Left lung (tissue), 10 donors: Measurements from ENCODE around the gene TBC1D9. TPM values are rescaled to one million over a fixed set of nuclear protein-coding genes. Genes with fewer than 3 reads are reported as not detected.
A peak's percentile ranks its signal among the peaks of the same experiment; 100 is the strongest.

Experiments
- ATAC-seq: fragments of 200-7000 bp; cut with Tn5 transposase; one replicate; pipeline ENCODE4 v1.9.1; 2020; ENCODE audit warnings: moderate library complexity
- DNase-seq, 4 donors: peaks; one replicate each; pipeline ENCODE4 v3.0.0-alpha.2; 2013 to 2020
- H3K27ac ChIP-seq, 2 donors: fragments of 200-600 bp; sonication (generic) in 1 of 2; one replicate each; pipeline versions ENCODE4 v1.5.0 to v1.8.0; 2020 to 2021
- H3K27me3 ChIP-seq, 2 donors: fragments of 200-600 bp; sonication (generic) in 1 of 2; one replicate each; pipeline versions ENCODE4 v1.5.0 to v1.8.0; 2020 to 2021
- H3K36me3 ChIP-seq, 2 donors: fragments of 200-600 bp; sonication (generic) in 1 of 2; one replicate each; pipeline versions ENCODE4 v1.5.0 to v1.8.0; 2020 to 2021
- H3K4me1 ChIP-seq, 2 donors: fragments of 200-600 bp; one replicate each; pipeline ENCODE4 v1.8.0; 2021
- H3K4me3 ChIP-seq, 2 donors: fragments of 200-600 bp; sonication (generic) in 1 of 2; one replicate each; pipeline versions ENCODE4 v1.5.0 to v1.8.0; 2020 to 2021; ENCODE audit warnings: mild to moderate bottlenecking in 1 of 2
- H3K9me3 ChIP-seq, 2 donors: fragments of 200-600 bp; sonication (generic) in 1 of 2; one replicate each; pipeline versions ENCODE4 v1.5.0 to v1.8.0; 2020 to 2021
- intact Hi-C, 2 donors: fragments of 100-400 bp; cut with DNase I; formaldehyde crosslinking; loops; one replicate each; pipeline versions ENCODE4 v1.11.2 to v1.14.2; 2022
- polyA plus RNA-seq, 6 donors: library from polyadenylated mRNA; unstranded; fragments of 120-200 nt; gene quantifications; one replicate each; pipeline ENCODE4 v1.2.1, GENCODE V29; 2013; ENCODE audit not compliant: insufficient read length in 6 of 6
- total RNA-seq, 2 donors: library from RNA; stranded (reverse); fragmentation: NEBNext Ultra II Directional; extraction: Animal tissue kit (Norgen Biotek cat#: 25700); gene quantifications; one replicate each; pipeline ENCODE4 v1.2.1, GENCODE V29; 2021
- TF ChIP-seq, protein P1 (sequence below), 2 donors: fragments of 200-600 bp; sonication (generic) in 1 of 2; IDR thresholded peaks; one replicate each; pipeline versions ENCODE4 v1.5.0 to v1.8.0; 2021; ENCODE audit warnings: antibody characterized with exemption in 2 of 2
- donor health status: DM: no; HTN: yes; CAD: no.
- donor health status: DM: no; HTN: no; CAD: no.

The TBC1D9 gene
- total and polyA plus RNA-seq, 8 donors: 27.7 to 35.7 (median 32.3) TPM

DNA sequence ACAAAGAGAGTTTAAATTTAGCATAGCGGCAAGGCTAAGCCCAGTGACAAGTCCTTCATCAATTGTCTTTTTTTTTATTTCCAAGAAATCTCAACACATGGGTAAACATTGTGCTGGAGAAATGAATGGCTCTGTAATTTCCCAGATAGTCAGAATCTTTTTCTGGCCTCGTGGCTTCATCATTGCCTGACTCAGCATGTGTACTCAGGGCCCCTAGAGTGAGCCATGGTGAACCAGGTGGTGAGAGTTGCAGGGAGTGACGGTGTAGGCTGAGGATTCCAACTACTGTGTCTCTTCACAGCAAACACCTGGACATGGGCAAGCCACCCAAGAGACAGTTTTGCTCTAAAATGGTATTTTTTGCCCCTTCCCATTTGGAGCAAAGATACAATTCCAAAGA, 144.3 kb downstream of the TBC1D9 start:
- Histone ChIP-seq H3K9me3 (no peaks in the 10 kb centered on the region), H3K36me3 (no peaks in the 10 kb centered on the region), H3K4me3 (no peak overlapping the region), H3K27me3 (no peaks in the 10 kb centered on the region), H3K27ac (no peak overlapping the region), H3K4me1 (peaks cover 0 to 5% of the 10 kb centered on the region in 2 donors)
- DNase-seq: no peak
- TF ChIP-seq, protein P1, sequence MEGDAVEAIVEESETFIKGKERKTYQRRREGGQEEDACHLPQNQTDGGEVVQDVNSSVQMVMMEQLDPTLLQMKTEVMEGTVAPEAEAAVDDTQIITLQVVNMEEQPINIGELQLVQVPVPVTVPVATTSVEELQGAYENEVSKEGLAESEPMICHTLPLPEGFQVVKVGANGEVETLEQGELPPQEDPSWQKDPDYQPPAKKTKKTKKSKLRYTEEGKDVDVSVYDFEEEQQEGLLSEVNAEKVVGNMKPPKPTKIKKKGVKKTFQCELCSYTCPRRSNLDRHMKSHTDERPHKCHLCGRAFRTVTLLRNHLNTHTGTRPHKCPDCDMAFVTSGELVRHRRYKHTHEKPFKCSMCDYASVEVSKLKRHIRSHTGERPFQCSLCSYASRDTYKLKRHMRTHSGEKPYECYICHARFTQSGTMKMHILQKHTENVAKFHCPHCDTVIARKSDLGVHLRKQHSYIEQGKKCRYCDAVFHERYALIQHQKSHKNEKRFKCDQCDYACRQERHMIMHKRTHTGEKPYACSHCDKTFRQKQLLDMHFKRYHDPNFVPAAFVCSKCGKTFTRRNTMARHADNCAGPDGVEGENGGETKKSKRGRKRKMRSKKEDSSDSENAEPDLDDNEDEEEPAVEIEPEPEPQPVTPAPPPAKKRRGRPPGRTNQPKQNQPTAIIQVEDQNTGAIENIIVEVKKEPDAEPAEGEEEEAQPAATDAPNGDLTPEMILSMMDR (IDR thresholded peaks at IDR 0.05): no peak
- intact Hi-C loops: no loop called here
- ATAC-seq: no peak

- Histone ChIP-seq H3K27me3 (no peaks in the 10 kb centered on the region), H3K4me3 (no peak overlapping the region), H3K4me1 (peaks cover 0 to 5% of the 10 kb centered on the region in 2 donors), H3K36me3 (no peaks in the 10 kb centered on the region), H3K27ac (no peak overlapping the region), H3K9me3 (no peaks in the 10 kb centered on the region)
- DNase-seq (peak in 2 of 4 donors; percentile 42 to 64), ATAC-seq (peak; percentile 88)
- TF ChIP-seq, protein P1 (IDR thresholded peaks at IDR 0.05): peak; percentile 19 to 32
- intact Hi-C loops: loop anchor here in 1 of 2 donors (10.0 kb wide), 1 partner anchor 245 kb away; no protein-coding TSS in a partner anchor
Measured at GRCh38 chr4:140609548-140610425, 146.4 kb downstream of the TBC1D9 start.

DNA sequence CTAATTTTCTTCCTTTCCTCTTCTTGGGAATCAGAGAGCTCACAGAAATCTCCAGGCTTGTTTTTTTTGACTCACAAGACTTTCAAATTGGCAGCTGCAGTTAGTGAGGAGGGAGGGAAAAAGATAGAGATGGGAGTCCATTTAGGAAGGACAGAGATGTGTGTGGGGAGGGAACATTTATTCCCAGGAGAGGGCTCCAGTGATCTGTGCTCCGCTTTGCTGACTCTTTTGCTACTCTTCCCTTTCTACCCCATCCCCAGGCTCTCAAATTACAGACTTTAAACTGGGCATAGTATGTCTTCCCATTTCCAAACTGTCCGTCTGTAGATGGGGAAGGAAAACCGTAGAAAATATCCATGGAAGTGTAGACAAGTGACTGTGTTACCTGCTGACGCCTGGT, 148.3 kb downstream of the TBC1D9 start:
- Histone ChIP-seq H3K36me3 (no peaks in the 10 kb centered on the region), H3K27me3 (no peaks in the 10 kb centered on the region), H3K4me1 (peaks cover 0 to 5% of the 10 kb centered on the region in 2 donors), H3K4me3 (no peak overlapping the region), H3K27ac (no peak overlapping the region), H3K9me3 (no peaks in the 10 kb centered on the region)
- TF ChIP-seq, protein P1 (IDR thresholded peaks at IDR 0.05): no peak
- intact Hi-C loops: loop anchor here in 1 of 2 donors (10.0 kb wide), 1 partner anchor 243 kb away; no protein-coding TSS in a partner anchor
- ATAC-seq (no peak), DNase-seq (no peak)

DNA sequence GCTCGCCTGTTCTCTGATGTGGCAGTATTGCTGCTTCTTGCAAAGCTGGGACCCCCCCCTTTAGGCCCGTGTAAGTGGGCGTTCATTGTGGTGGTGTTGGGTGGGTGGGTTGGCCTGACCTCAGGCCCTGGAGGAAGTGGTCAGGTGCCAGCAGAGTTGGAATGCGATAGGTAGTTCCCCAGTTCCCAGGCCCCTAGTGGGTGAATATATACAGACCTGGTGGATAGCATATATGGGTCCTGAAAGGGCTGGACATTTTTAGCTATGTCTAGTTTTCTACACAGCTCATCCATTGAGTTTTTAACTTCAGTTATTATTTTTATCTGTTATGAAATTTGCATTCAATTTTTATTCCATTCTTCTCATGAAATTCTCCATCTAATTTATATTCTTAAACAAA, 151.6 kb downstream of the TBC1D9 start:
- Histone ChIP-seq H3K27me3 (no peaks in the 10 kb centered on the region), H3K27ac (no peak overlapping the region), H3K4me3 (no peak overlapping the region), H3K4me1 (no peaks in the 10 kb centered on the region), H3K36me3 (no peaks in the 10 kb centered on the region), H3K9me3 (no peaks in the 10 kb centered on the region)
- ATAC-seq (no peak), DNase-seq (no peak)
- intact Hi-C loops: loop anchor here in 1 of 2 donors (10.0 kb wide), 1 partner anchor 240 kb away; no protein-coding TSS in a partner anchor
- TF ChIP-seq, protein P1 (IDR thresholded peaks at IDR 0.05): no peak

DNA sequence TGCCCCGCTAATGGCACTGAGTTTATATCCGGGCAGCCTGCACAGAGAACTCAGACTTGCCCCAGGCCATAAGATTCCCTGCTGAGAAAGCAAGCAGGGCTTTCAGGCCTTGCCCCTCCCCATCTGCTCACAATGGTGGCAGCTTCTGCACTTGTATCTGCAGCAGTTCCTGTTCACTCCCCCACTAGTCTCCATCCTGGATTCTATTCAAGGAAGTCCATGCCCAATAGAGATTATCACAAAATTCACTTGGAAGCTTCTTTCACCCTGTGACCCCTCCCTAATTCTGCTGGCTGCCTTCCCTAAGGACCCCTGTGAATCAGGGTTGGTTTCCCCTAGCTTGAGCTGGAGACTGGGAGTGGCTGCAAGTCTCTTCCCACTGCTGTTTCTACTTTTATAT, 152.9 kb downstream of the TBC1D9 start:
- no peak overlapping the region for H3K4me3 ChIP-seq
- no peaks in the 10 kb centered on the region for H3K9me3 ChIP-seq
- no peaks in the 10 kb centered on the region for H3K27me3 ChIP-seq
- H3K36me3 ChIP-seq: no peaks in the 10 kb centered on the region
- ATAC-seq: no peak
- no peaks in the 10 kb centered on the region for H3K4me1 ChIP-seq
- TF ChIP-seq, protein P1 (IDR thresholded peaks at IDR 0.05): no peak
- no peak overlapping the region for H3K27ac ChIP-seq
- no peak for DNase-seq
- intact Hi-C loops: loop anchor here in 1 of 2 donors (10.0 kb wide), 1 partner anchor 238 kb away; no protein-coding TSS in a partner anchor
